Activated B cell treated with CpG ODN at 0.5 μM for 24 hours (primary cell): ENCODE data around the gene BICC1. TPM values are rescaled to one million over a fixed set of nuclear protein-coding genes. Genes with fewer than 3 reads are reported as not detected.

Experiments used
- ATAC-seq: fragments of 200-7000 bp; cut with Tn5 transposase; one replicate; pipeline ENCODE4 v1.10.0; 2021; ENCODE audit warnings: low read depth, mild to moderate bottlenecking, moderate library complexity
- CTCF ChIA-PET: fragments of 350-600 bp; sonication (Branson Sonifier 250); formaldehyde crosslinking; loops from one replicate; lab custom pipeline; 2021; ENCODE audit warnings: antibody characterized with exemption; lab: Charles Lee
- POLR2A ChIA-PET: fragments of 350-600 bp; sonication (Branson Sonifier 250); formaldehyde crosslinking; loops from one replicate; lab custom pipeline; 2021; ENCODE audit warnings: antibody characterized with exemption; lab: Charles Lee
- DNase-seq: peaks from one replicate; pipeline ENCODE4 v3.0.0; 2022
- H3K27ac Mint-ChIP-seq: one replicate; pipeline ENCODE4 v1.8.0; 2020; ENCODE audit warnings: mixed read lengths
- H3K27me3 Mint-ChIP-seq: one replicate; pipeline ENCODE4 v1.8.0; 2021; ENCODE audit warnings: mixed read lengths
- H3K36me3 Mint-ChIP-seq: one replicate; pipeline ENCODE4 v1.8.0; 2021; ENCODE audit warnings: low read depth, mixed read lengths
- H3K4me1 Mint-ChIP-seq: one replicate; pipeline ENCODE4 v1.8.0; 2021; ENCODE audit warnings: mixed read lengths
- H3K4me3 Mint-ChIP-seq: one replicate; pipeline ENCODE4 v1.8.0; 2020; ENCODE audit warnings: mild to moderate bottlenecking, mixed read lengths
- H3K9me3 Mint-ChIP-seq: one replicate; pipeline ENCODE4 v1.8.0; 2020; ENCODE audit warnings: mixed read lengths
- intact Hi-C: fragments of 100-400 bp; cut with micrococcal nuclease; formaldehyde crosslinking; loops from one replicate; pipeline ENCODE4 v1.15.1; 2024
- total RNA-seq: library from RNA; stranded (reverse); gene quantifications from 2 replicates; pipeline ENCODE4 v1.2.3, GENCODE V29; 2022
- TF ChIP-seq, protein P1 (sequence below): fragments of 200-600 bp; IDR thresholded peaks from one replicate; pipeline ENCODE4 v1.8.0; 2022; ENCODE audit warnings: antibody characterized with exemption, mild to moderate bottlenecking

BICC1 gene
- total RNA-seq, 1 donor from 2014 or later: not detected

DNA sequence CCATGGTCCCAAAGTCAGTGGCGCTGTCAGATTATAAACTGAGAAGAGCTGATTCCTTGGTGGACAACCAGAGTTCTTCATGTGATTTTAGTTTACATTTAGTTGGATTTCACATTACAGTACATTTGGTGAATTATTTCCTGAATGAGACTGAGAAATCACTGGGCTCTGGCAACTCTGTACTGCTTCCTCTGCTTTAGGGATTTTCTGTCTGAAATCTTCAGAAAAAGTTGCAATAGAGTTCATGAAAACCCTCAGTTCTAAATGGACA, 242.6 kb downstream of the BICC1 start:
- H3K36me3 Mint-ChIP-seq: no peaks in the 10 kb centered on the region
- DNase-seq: no peak
- ATAC-seq: no peak
- CTCF ChIA-PET: no interaction called here
- H3K4me1 Mint-ChIP-seq: no peaks in the 10 kb centered on the region
- no peak overlapping the region for H3K27ac Mint-ChIP-seq
- intact Hi-C loops: no loop called here
- H3K9me3 Mint-ChIP-seq: no peaks in the 10 kb centered on the region
- H3K4me3 Mint-ChIP-seq: no peak overlapping the region
- POLR2A ChIA-PET: no interaction called here
- TF ChIP-seq, protein P1, sequence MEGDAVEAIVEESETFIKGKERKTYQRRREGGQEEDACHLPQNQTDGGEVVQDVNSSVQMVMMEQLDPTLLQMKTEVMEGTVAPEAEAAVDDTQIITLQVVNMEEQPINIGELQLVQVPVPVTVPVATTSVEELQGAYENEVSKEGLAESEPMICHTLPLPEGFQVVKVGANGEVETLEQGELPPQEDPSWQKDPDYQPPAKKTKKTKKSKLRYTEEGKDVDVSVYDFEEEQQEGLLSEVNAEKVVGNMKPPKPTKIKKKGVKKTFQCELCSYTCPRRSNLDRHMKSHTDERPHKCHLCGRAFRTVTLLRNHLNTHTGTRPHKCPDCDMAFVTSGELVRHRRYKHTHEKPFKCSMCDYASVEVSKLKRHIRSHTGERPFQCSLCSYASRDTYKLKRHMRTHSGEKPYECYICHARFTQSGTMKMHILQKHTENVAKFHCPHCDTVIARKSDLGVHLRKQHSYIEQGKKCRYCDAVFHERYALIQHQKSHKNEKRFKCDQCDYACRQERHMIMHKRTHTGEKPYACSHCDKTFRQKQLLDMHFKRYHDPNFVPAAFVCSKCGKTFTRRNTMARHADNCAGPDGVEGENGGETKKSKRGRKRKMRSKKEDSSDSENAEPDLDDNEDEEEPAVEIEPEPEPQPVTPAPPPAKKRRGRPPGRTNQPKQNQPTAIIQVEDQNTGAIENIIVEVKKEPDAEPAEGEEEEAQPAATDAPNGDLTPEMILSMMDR: no peak
- no peaks in the 10 kb centered on the region for H3K27me3 Mint-ChIP-seq

GRCh38 chr10:58755677-58756076, 243.0 kb downstream of the BICC1 start:
- DNase-seq (no peak), ATAC-seq (no peak)
- TF ChIP-seq, protein P1: no peak
- H3K36me3 Mint-ChIP-seq: no peaks in the 10 kb centered on the region
- H3K9me3 Mint-ChIP-seq: no peaks in the 10 kb centered on the region
- ChIA-PET CTCF (no interaction called here), POLR2A (no interaction called here)
- H3K4me3 Mint-ChIP-seq: no peak overlapping the region
- intact Hi-C loops: no loop called here
- H3K27ac Mint-ChIP-seq: no peak overlapping the region
- H3K4me1 Mint-ChIP-seq: no peaks in the 10 kb centered on the region
- H3K27me3 Mint-ChIP-seq: no peaks in the 10 kb centered on the region

- ATAC-seq: no peak
- CTCF ChIA-PET: no interaction called here
- Mint-ChIP-seq H3K4me3 (no peak overlapping the region), H3K4me1 (no peaks in the 10 kb centered on the region), H3K36me3 (no peaks in the 10 kb centered on the region), H3K9me3 (no peaks in the 10 kb centered on the region), H3K27ac (no peak overlapping the region), H3K27me3 (no peaks in the 10 kb centered on the region)
- POLR2A ChIA-PET: no interaction called here
- no peak for DNase-seq
- TF ChIP-seq, protein P1: no peak
- intact Hi-C loops: no loop called here
Measured at GRCh38 chr10:58756130-58756719, 243.6 kb downstream of the BICC1 start.

- DNase-seq (no peak), ATAC-seq (no peak)
- CTCF ChIA-PET: no interaction called here
- Mint-ChIP-seq H3K4me1 (no peaks in the 10 kb centered on the region), H3K27ac (no peak overlapping the region), H3K27me3 (no peaks in the 10 kb centered on the region), H3K4me3 (no peak overlapping the region), H3K36me3 (no peaks in the 10 kb centered on the region), H3K9me3 (no peaks in the 10 kb centered on the region)
- POLR2A ChIA-PET: no interaction called here
- TF ChIP-seq, protein P1: no peak
- intact Hi-C loops: no loop called here
Measured at GRCh38 chr10:58757352-58758065, 244.8 kb downstream of the BICC1 start.

GRCh38 chr10:58758321-58758720, 245.6 kb downstream of the BICC1 start:
- ChIA-PET CTCF (no interaction called here), POLR2A (no interaction called here)
- ATAC-seq (no peak), DNase-seq (no peak)
- no peaks in the 10 kb centered on the region for H3K36me3 Mint-ChIP-seq
- H3K4me1 Mint-ChIP-seq: no peaks in the 10 kb centered on the region
- no peaks in the 10 kb centered on the region for H3K27me3 Mint-ChIP-seq
- no peaks in the 10 kb centered on the region for H3K9me3 Mint-ChIP-seq
- no peak overlapping the region for H3K4me3 Mint-ChIP-seq
- intact Hi-C loops: no loop called here
- no peak overlapping the region for H3K27ac Mint-ChIP-seq
- TF ChIP-seq, protein P1: no peak
